Fibroblast of mammary gland (primary cell): ENCODE data around the gene WASL.
A peak's percentile ranks its signal among the peaks of the same experiment; 100 is the strongest.

ENCODE experiments used
- DNase-seq: peaks from one replicate; pipeline ENCODE4 v3.0.0-alpha.2; 2010; ENCODE audit warnings: low read depth
- H3K4me3 ChIP-seq: 2 replicates; pipeline ENCODE4 v1.5.1; 2011; ENCODE audit warnings: low read depth, mild to moderate bottlenecking, low read length, moderate library complexity; ENCODE audit not compliant: control insufficient read depth
- TF ChIP-seq, protein P1 (sequence below): conservative IDR thresholded peaks from 2 replicates; pipeline ENCODE4 v1.5.1; 2011; ENCODE audit warnings: low read depth, low read length, inconsistent platforms; ENCODE audit not compliant: control insufficient read depth, insufficient read depth

The WASL gene

DNA sequence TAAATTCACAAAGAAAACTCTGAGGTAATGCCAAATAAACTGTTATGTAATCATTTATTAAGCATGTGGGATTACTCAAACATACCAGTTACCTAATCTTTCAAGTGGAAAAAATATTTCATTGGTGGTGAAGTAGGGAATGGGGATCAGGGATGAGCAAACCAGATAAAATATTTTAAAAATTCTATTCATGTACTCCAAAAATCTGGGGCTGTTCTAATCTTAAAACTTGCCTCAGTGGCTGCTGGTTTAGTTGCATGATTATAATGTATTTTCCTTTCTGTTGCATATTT is 73.7 kb downstream of the WASL start:
- TF ChIP-seq, protein P1, sequence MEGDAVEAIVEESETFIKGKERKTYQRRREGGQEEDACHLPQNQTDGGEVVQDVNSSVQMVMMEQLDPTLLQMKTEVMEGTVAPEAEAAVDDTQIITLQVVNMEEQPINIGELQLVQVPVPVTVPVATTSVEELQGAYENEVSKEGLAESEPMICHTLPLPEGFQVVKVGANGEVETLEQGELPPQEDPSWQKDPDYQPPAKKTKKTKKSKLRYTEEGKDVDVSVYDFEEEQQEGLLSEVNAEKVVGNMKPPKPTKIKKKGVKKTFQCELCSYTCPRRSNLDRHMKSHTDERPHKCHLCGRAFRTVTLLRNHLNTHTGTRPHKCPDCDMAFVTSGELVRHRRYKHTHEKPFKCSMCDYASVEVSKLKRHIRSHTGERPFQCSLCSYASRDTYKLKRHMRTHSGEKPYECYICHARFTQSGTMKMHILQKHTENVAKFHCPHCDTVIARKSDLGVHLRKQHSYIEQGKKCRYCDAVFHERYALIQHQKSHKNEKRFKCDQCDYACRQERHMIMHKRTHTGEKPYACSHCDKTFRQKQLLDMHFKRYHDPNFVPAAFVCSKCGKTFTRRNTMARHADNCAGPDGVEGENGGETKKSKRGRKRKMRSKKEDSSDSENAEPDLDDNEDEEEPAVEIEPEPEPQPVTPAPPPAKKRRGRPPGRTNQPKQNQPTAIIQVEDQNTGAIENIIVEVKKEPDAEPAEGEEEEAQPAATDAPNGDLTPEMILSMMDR = no peak
- peak; percentile 41 for DNase-seq
- H3K4me3 ChIP-seq = no peak overlapping the region

DNA sequence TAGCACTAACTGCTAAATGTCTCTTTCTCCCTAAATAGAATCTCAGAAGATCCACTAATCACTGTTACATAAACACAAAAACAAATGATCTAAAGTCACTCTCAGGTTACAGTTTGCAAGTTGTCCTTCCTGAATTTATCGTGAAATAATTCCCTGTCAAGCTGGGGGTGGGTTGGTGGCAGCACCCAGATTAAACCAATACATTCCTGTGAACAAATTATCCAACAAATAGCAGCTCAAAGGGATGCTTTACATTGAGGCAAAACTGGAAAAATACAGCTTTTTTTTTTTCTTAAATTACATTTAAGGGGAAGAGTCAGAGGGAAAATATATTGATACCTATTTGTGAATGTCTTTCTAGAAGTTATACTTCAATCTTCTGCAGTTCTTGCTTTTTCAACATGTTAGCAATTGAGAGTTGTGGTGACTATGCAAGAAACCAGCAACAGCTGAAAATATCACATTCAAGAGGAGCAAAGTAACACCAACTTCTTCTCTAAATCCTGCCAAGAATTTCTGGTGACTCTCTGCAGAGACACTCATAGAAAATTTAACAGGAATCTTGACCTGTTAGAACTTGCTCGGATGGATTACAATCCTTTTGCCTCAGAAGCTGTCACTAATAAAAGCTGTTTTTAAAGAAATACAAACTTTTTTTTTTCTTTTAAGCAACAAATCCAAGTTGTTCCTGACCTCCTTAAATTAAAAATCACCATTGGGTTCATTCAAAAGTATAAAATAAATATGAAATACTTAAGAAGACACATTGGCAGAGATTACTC is 74.2 kb downstream of the WASL start:
- DNase-seq = peak; percentile 30
- TF ChIP-seq, protein P1 = no peak
- H3K4me3 ChIP-seq = no peak overlapping the region

DNA sequence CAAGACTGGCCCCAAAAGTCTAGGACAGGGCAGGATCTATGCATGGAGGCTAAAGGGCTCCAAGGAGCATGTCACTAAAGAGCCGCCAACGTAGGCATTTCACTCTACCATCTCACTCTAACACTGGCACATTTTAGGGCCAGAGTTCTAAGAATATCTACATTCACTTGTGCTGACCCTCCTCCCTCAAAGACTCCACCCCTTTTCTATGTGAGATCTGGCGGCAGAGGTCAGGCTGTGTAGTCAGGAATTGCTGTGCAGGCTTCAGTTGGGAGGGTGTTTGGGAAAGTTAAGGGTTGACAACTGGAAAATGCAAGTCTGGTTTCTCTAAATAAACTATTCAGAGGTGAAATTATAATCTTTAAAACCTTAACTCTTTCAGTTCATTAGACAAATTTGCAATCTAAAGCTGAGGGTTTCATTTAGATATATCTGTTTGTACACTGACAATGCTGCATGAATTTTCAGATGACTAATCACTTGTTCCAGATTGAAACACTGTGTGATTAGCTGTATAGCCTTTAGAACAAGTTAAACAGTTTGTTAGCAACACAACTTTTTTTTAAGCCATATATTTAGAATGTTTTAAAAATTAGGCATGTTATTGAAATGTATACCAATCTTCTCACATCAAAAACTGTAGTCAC is 74.9 kb downstream of the WASL start:
- no peak overlapping the region for H3K4me3 ChIP-seq
- TF ChIP-seq, protein P1 = no peak
- no peak for DNase-seq

DNA sequence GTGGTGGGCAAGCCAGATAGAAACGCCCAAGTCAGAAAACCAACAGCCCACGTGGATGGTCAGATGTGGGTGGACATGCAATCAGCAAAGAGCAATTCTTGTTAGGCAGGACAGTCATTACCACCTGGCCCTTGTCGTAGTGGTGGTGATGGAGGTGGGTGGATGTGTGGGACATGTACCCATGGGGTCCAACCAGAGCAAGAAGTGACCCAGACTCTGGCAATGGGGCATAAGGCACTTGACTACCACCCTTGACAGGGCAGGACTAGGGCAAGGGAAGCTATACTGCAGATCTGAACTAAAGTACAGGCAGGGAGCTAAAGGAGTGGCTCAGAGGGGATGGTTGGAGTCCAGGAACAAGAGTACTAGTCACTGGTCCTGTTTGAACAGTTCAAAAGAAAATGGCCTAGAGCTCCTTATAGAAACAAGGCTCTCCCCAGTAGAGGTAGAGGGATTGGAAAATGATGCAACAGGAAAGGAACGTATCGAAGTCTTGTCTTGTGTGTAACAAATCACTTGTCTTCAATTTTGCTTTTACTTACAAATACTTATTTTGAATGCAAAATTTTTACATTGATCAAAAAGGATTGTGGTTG is 75.6 kb downstream of the WASL start:
- DNase-seq = no peak
- no peak overlapping the region for H3K4me3 ChIP-seq
- TF ChIP-seq, protein P1 = no peak

DNA sequence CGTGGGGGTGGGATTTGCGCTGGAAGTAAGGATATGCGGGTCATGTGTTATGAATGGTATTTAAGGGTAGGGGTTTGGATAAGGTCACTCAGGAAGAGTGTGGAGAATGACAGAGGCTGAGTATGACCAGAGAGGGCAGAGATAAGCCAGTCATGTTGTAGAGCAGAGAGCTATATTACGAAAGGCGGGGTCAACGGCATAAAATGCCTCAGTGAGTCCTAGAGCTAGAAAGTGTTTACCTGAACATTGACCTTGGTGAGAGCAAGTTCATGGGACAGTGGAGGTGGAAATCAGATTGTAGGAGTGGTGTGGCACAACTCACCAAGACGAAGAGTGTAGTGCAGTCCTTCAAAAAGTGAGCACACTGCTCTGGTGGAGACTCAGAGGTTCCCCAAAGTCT is 79.3 kb downstream of the WASL start:
- TF ChIP-seq, protein P1 = no peak
- H3K4me3 ChIP-seq = no peak overlapping the region
- no peak for DNase-seq

DNA sequence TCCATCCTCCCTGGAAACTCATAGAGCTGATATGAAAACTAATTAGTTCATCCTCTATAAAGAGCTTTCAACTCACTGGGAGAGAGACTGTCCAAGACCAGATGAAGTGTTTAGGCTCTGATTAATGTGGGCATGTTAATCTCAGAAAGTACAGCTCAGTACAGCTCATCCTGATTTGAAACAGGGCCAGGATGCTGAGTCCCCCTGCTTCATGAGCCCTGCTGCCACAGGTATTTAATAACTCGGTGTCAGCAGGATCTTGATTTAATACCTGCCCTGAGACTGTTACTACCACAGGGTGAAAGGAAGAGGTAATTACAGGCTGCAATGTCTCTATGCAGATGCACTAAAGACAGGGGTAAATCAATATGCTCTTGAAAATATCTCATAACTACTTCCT is 82.3 kb downstream of the WASL start:
- TF ChIP-seq, protein P1 = no peak
- DNase-seq = no peak
- no peak overlapping the region for H3K4me3 ChIP-seq
